ENCODE measurements around the gene AKR1D1.

The AKR1D1 gene

GRCh38 chr7:138079137-138079536 is 2.9 kb downstream of the AKR1D1 start:
- Histone ChIP-seq H4K8ac (ENCODE audit: low read depth, low read length) (no peak overlapping the region), H4K91ac (ENCODE audit: low read depth, low read length, poor library complexity) (no peak overlapping the region), H3K27me3 (ENCODE audit: control insufficient read depth in 3 of 3, insufficient read depth in 3 of 3, low read depth in 1 of 3, low read length in 3 of 3) (no peaks in the 10 kb centered on the region), H3K23ac (ENCODE audit: low read depth, low read length, poor library complexity) (no peak overlapping the region), H3K18ac (ENCODE audit: low read length) (no peak overlapping the region), H2AK5ac (ENCODE audit: low read depth, low read length) (no peak overlapping the region), H3K36me3 (replicated peaks in 1 of 2; ENCODE audit: control insufficient read depth in 2 of 2, insufficient read depth in 2 of 2, low read length in 2 of 2) (no peaks in the 10 kb centered on the region), H2AFZ (ENCODE audit: low read length) (no peak overlapping the region), H3K4me1 (ENCODE audit: control insufficient read depth in 2 of 2, insufficient read depth in 1 of 2, low read depth in 1 of 2, low read length in 2 of 2) (no peaks in the 10 kb centered on the region), H2BK15ac (ENCODE audit: low read length) (no peak overlapping the region), H3K4ac (ENCODE audit: low read length) (no peak overlapping the region), H3K79me1 (ENCODE audit: low read depth, low read length) (no peaks in the 10 kb centered on the region), H3K4me3 (ENCODE audit: low read length in 2 of 2) (no peak overlapping the region), H3K4me2 (ENCODE audit: insufficient read depth, low read length, poor library complexity, severe bottlenecking) (no peak overlapping the region), H2BK12ac (ENCODE audit: low read length) (no peak overlapping the region), H3K27ac (replicated peaks; ENCODE audit: low read length) (no peak overlapping the region), H3K9me3 (replicated peaks in 1 of 2; ENCODE audit: control insufficient read depth in 2 of 2, insufficient read depth in 1 of 2, low read depth in 1 of 2, low read length in 2 of 2) (peaks cover 2 to 9% of the 10 kb centered on the region in 2 donors), H3K9ac (ENCODE audit: low read depth, low read length, poor library complexity) (no peak overlapping the region), H2BK5ac (ENCODE audit: low read length) (no peak overlapping the region), H2BK120ac (ENCODE audit: low read depth, low read length) (no peak overlapping the region), H3K14ac (ENCODE audit: low read length) (no peak overlapping the region)
- DNase-seq (ENCODE audit: low spot score): no peak
- no CpG with 5 or more reads among the region's 1 CpG for WGBS, 2 donors (ENCODE audit: extremely low coverage in 2 of 2, insufficient read length in 2 of 2, insufficient replicate concordance in 1 of 2)

- H2AFZ ChIP-seq (ENCODE audit: low read length): no peak overlapping the region
- no peak overlapping the region for H2BK15ac ChIP-seq (ENCODE audit: low read length)
- no peak overlapping the region for H3K4ac ChIP-seq (ENCODE audit: low read length)
- H4K91ac ChIP-seq (ENCODE audit: low read depth, low read length, poor library complexity): no peak overlapping the region
- H3K27ac ChIP-seq (replicated peaks; ENCODE audit: low read length): no peak overlapping the region
- no peak overlapping the region for H3K18ac ChIP-seq (ENCODE audit: low read length)
- H3K4me3 ChIP-seq (ENCODE audit: low read length in 2 of 2): no peak overlapping the region
- H3K23ac ChIP-seq (ENCODE audit: low read depth, low read length, poor library complexity): no peak overlapping the region
- H3K36me3 ChIP-seq (replicated peaks in 1 of 2; ENCODE audit: control insufficient read depth in 2 of 2, insufficient read depth in 2 of 2, low read length in 2 of 2): no peaks in the 10 kb centered on the region
- no peak overlapping the region for H2BK5ac ChIP-seq (ENCODE audit: low read length)
- no peak for DNase-seq (ENCODE audit: low spot score)
- H3K14ac ChIP-seq (ENCODE audit: low read length): no peak overlapping the region
- H3K4me1 ChIP-seq (ENCODE audit: control insufficient read depth in 2 of 2, insufficient read depth in 1 of 2, low read depth in 1 of 2, low read length in 2 of 2): no peaks in the 10 kb centered on the region
- no peak overlapping the region for H2AK5ac ChIP-seq (ENCODE audit: low read depth, low read length)
- H3K79me1 ChIP-seq (ENCODE audit: low read depth, low read length): no peaks in the 10 kb centered on the region
- no peak overlapping the region for H4K8ac ChIP-seq (ENCODE audit: low read depth, low read length)
- H3K27me3 ChIP-seq (ENCODE audit: control insufficient read depth in 3 of 3, insufficient read depth in 3 of 3, low read depth in 1 of 3, low read length in 3 of 3): no peaks in the 10 kb centered on the region
- H2BK12ac ChIP-seq (ENCODE audit: low read length): no peak overlapping the region
- no peak overlapping the region for H2BK120ac ChIP-seq (ENCODE audit: low read depth, low read length)
- no CpG with 5 or more reads among the region's 4 CpGs for WGBS, 2 donors (ENCODE audit: extremely low coverage in 2 of 2, insufficient read length in 2 of 2, insufficient replicate concordance in 1 of 2)
- H3K9me3 ChIP-seq (replicated peaks in 1 of 2; ENCODE audit: control insufficient read depth in 2 of 2, insufficient read depth in 1 of 2, low read depth in 1 of 2, low read length in 2 of 2): no peaks in the 10 kb centered on the region
- H3K4me2 ChIP-seq (ENCODE audit: insufficient read depth, low read length, poor library complexity, severe bottlenecking): no peak overlapping the region
- H3K9ac ChIP-seq (ENCODE audit: low read depth, low read length, poor library complexity): no peak overlapping the region
Measured at GRCh38 chr7:138081868-138082267, 5.6 kb downstream of the AKR1D1 start.

GRCh38 chr7:138083859-138084258 is 7.6 kb downstream of the AKR1D1 start:
- Histone ChIP-seq H4K8ac (ENCODE audit: low read depth, low read length) (no peak overlapping the region), H3K36me3 (replicated peaks in 1 of 2; ENCODE audit: control insufficient read depth in 2 of 2, insufficient read depth in 2 of 2, low read length in 2 of 2) (no peaks in the 10 kb centered on the region), H2AFZ (ENCODE audit: low read length) (no peak overlapping the region), H3K4me1 (ENCODE audit: control insufficient read depth in 2 of 2, insufficient read depth in 1 of 2, low read depth in 1 of 2, low read length in 2 of 2) (no peaks in the 10 kb centered on the region), H3K79me1 (ENCODE audit: low read depth, low read length) (no peaks in the 10 kb centered on the region), H2BK120ac (ENCODE audit: low read depth, low read length) (no peak overlapping the region), H3K4me2 (ENCODE audit: insufficient read depth, low read length, poor library complexity, severe bottlenecking) (no peak overlapping the region), H3K23ac (ENCODE audit: low read depth, low read length, poor library complexity) (no peak overlapping the region), H3K4me3 (ENCODE audit: low read length in 2 of 2) (no peak overlapping the region), H2BK5ac (ENCODE audit: low read length) (no peak overlapping the region), H3K27ac (replicated peaks; ENCODE audit: low read length) (no peak overlapping the region), H3K4ac (ENCODE audit: low read length) (no peak overlapping the region), H3K9ac (ENCODE audit: low read depth, low read length, poor library complexity) (no peak overlapping the region), H3K18ac (ENCODE audit: low read length) (no peak overlapping the region), H2BK15ac (ENCODE audit: low read length) (no peak overlapping the region), H3K9me3 (replicated peaks in 1 of 2; ENCODE audit: control insufficient read depth in 2 of 2, insufficient read depth in 1 of 2, low read depth in 1 of 2, low read length in 2 of 2) (no peaks in the 10 kb centered on the region), H2AK5ac (ENCODE audit: low read depth, low read length) (no peak overlapping the region), H2BK12ac (ENCODE audit: low read length) (no peak overlapping the region), H3K14ac (ENCODE audit: low read length) (no peak overlapping the region), H3K27me3 (ENCODE audit: control insufficient read depth in 3 of 3, insufficient read depth in 3 of 3, low read depth in 1 of 3, low read length in 3 of 3) (no peaks in the 10 kb centered on the region), H4K91ac (ENCODE audit: low read depth, low read length, poor library complexity) (no peak overlapping the region)
- WGBS, 2 donors (ENCODE audit: extremely low coverage in 2 of 2, insufficient read length in 2 of 2, insufficient replicate concordance in 1 of 2): no CpG with 5 or more reads among the region's 3 CpGs
- no peak for DNase-seq (ENCODE audit: low spot score)

- H3K9me3 ChIP-seq (replicated peaks in 1 of 2; ENCODE audit: control insufficient read depth in 2 of 2, insufficient read depth in 1 of 2, low read depth in 1 of 2, low read length in 2 of 2): no peaks in the 10 kb centered on the region
- no peak overlapping the region for H3K18ac ChIP-seq (ENCODE audit: low read length)
- H3K4ac ChIP-seq (ENCODE audit: low read length): no peak overlapping the region
- no peaks in the 10 kb centered on the region for H3K4me1 ChIP-seq (ENCODE audit: control insufficient read depth in 2 of 2, insufficient read depth in 1 of 2, low read depth in 1 of 2, low read length in 2 of 2)
- no peak overlapping the region for H3K4me3 ChIP-seq (ENCODE audit: low read length in 2 of 2)
- H2AK5ac ChIP-seq (ENCODE audit: low read depth, low read length): no peak overlapping the region
- H3K23ac ChIP-seq (ENCODE audit: low read depth, low read length, poor library complexity): no peak overlapping the region
- H2BK12ac ChIP-seq (ENCODE audit: low read length): no peak overlapping the region
- H2BK15ac ChIP-seq (ENCODE audit: low read length): no peak overlapping the region
- no peak overlapping the region for H3K27ac ChIP-seq (replicated peaks; ENCODE audit: low read length)
- H2BK5ac ChIP-seq (ENCODE audit: low read length): no peak overlapping the region
- H3K79me1 ChIP-seq (ENCODE audit: low read depth, low read length): no peaks in the 10 kb centered on the region
- DNase-seq (ENCODE audit: low spot score): no peak
- no peak overlapping the region for H3K9ac ChIP-seq (ENCODE audit: low read depth, low read length, poor library complexity)
- no CpG with 5 or more reads among the region's 5 CpGs for WGBS, 2 donors (ENCODE audit: extremely low coverage in 2 of 2, insufficient read length in 2 of 2, insufficient replicate concordance in 1 of 2)
- H3K36me3 ChIP-seq (replicated peaks in 1 of 2; ENCODE audit: control insufficient read depth in 2 of 2, insufficient read depth in 2 of 2, low read length in 2 of 2): no peaks in the 10 kb centered on the region
- no peak overlapping the region for H2AFZ ChIP-seq (ENCODE audit: low read length)
- no peak overlapping the region for H4K8ac ChIP-seq (ENCODE audit: low read depth, low read length)
- no peaks in the 10 kb centered on the region for H3K27me3 ChIP-seq (ENCODE audit: control insufficient read depth in 3 of 3, insufficient read depth in 3 of 3, low read depth in 1 of 3, low read length in 3 of 3)
- H2BK120ac ChIP-seq (ENCODE audit: low read depth, low read length): no peak overlapping the region
- no peak overlapping the region for H3K14ac ChIP-seq (ENCODE audit: low read length)
- H3K4me2 ChIP-seq (ENCODE audit: insufficient read depth, low read length, poor library complexity, severe bottlenecking): no peak overlapping the region
- H4K91ac ChIP-seq (ENCODE audit: low read depth, low read length, poor library complexity): no peak overlapping the region
Measured at GRCh38 chr7:138086563-138087270, 10.5 kb downstream of the AKR1D1 start.
